Spleen (tissue), 7 donors: Measurements from ENCODE around the gene PCBP3.

Experiments
- POLR2A ChIP-seq, 3 donors: fragments of 450-650 bp; IDR thresholded peaks; one replicate each; pipeline ENCODE4 v1.5.1; 2017; ENCODE audit warnings: antibody characterized with exemption in 3 of 3, mild to moderate bottlenecking in 1 of 3
- POLR2AphosphoS5 ChIP-seq, 3 donors: sonication (generic); formaldehyde crosslinking; IDR thresholded peaks; one replicate each; pipeline ENCODE4 v1.5.1; 2017; ENCODE audit warnings: antibody characterized with exemption in 3 of 3
- TF ChIP-seq, protein P1 (sequence below), 11 experiments: fragments of 200-600 bp in 7 of 11; fragments of 450-650 bp in 4 of 11; sonication (generic) in 4 of 11; IDR thresholded peaks in 8 of 11; conservative IDR thresholded peaks in 3 of 11; 1 replicate in 7 of 11; 2 replicates in 4 of 11; pipeline versions ENCODE4 v1.4.0 to v1.8.0; 2016 to 2021; ENCODE audit warnings: antibody characterized with exemption in 11 of 11, inconsistent platforms in 4 of 11, mild to moderate bottlenecking in 1 of 11
- donor health status: DM: no; HTN: no; CAD: no; lungs with moderate emphysema.
- donor health status: DM: no; HTN: no; CAD: no.
- donor health status: DM: no; HTN: no; CAD: no.

DNA sequence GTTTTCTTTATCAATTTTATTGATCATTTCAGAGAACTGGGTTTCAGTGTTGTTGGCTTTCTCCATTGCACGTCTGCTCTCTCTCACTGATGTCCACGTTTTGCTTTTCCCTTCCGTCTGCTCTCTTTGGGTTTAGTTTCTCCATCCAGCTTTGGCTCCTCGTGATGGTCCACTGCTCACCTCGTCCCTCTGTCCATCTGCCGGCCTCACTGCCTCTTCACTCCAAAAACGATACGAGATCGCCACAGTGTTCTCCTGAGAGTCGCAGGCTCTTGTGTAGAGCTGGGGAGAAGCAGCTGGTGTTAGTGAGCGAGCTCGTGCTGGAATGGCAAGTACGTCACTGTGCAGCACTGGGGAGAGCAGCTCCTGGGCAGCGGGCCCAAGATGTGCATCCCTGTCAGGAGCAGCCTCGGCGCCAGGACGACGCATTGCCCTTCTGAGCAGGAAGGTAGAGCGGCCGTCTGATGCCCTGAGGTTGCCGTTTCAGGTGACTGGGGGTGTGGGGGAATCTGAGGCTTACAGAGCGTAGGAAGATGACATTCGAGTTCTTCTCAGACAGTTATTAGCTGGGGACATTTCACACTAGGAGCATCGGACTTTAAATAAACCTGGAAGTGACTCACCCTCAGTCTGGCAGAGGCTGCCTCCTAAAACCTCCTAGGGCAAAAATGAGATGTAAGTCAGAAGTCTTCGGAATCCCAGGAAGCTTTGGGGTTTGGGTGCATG lies 31.4 kb upstream of the PCBP3 start:
- TF ChIP-seq, protein P1, sequence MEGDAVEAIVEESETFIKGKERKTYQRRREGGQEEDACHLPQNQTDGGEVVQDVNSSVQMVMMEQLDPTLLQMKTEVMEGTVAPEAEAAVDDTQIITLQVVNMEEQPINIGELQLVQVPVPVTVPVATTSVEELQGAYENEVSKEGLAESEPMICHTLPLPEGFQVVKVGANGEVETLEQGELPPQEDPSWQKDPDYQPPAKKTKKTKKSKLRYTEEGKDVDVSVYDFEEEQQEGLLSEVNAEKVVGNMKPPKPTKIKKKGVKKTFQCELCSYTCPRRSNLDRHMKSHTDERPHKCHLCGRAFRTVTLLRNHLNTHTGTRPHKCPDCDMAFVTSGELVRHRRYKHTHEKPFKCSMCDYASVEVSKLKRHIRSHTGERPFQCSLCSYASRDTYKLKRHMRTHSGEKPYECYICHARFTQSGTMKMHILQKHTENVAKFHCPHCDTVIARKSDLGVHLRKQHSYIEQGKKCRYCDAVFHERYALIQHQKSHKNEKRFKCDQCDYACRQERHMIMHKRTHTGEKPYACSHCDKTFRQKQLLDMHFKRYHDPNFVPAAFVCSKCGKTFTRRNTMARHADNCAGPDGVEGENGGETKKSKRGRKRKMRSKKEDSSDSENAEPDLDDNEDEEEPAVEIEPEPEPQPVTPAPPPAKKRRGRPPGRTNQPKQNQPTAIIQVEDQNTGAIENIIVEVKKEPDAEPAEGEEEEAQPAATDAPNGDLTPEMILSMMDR (IDR thresholded peaks at IDR 0.05 in 8 of 11, conservative IDR thresholded peaks at IDR 0.05 in 3 of 11): no peak
- TF ChIP-seq POLR2AphosphoS5 (IDR thresholded peaks at IDR 0.05): no peak
- no peak for TF ChIP-seq POLR2A (IDR thresholded peaks at IDR 0.05)
